ENCODE results near the gene LRRC3. TPM values are rescaled to one million over a fixed set of nuclear protein-coding genes. Genes with fewer than 3 reads are reported as not detected.

LRRC3 gene
- total and polyA plus RNA-seq, 2 donors (not counting 3 experiments of a cell fraction or from before 2014, with no cell fraction given): 4.8 to 4.9 TPM

- DNase-seq (ENCODE audit: low read depth, low spot score): no peak
- dilution Hi-C loops (cut with MboI; ENCODE audit: extremely low pct_ligation_motif_present, low sequenced_read_pairs) (no loop called here), intact Hi-C loops (cut with micrococcal nuclease) (no loop called here)
- Histone ChIP-seq H3K36me3 (ENCODE audit: control insufficient read depth in 2 of 2, extremely low read depth in 1 of 2, insufficient read depth in 2 of 2, low read length in 2 of 2) (no peaks in the 10 kb centered on the region), H3K4me1 (ENCODE audit: control insufficient read depth, extremely low read depth, insufficient read depth, low read length) (no peaks in the 10 kb centered on the region), H3K4me3 (replicated peaks in 1 of 3; ENCODE audit: insufficient read depth in 1 of 3, low read depth in 1 of 3, low read length in 3 of 3) (no peak overlapping the region), H3K9me1 (replicated peaks; ENCODE audit: control insufficient read depth, extremely low read depth, insufficient read depth, low read length) (no peaks in the 10 kb centered on the region), H4K20me1 (replicated peaks; ENCODE audit: control insufficient read depth, extremely low read depth, insufficient read depth, low read length) (no peaks in the 10 kb centered on the region), H3K9ac (replicated peaks; ENCODE audit: extremely low read depth, insufficient read depth, low read length) (no peak overlapping the region), H3K27ac (ENCODE audit: insufficient read depth, low read depth, low read length) (no peak overlapping the region), H3K4me2 (ENCODE audit: insufficient read depth, low read length) (no peak overlapping the region), H3K27me3 (ENCODE audit: control insufficient read depth in 2 of 2, insufficient read depth in 2 of 2, low read length in 2 of 2) (no peaks in the 10 kb centered on the region), H3K79me2 (ENCODE audit: control insufficient read depth, insufficient read depth, low read length) (no peaks in the 10 kb centered on the region), H3K9me3 (replicated peaks; ENCODE audit: control insufficient read depth, insufficient read depth, low read length) (no peaks in the 10 kb centered on the region), H2AFZ (ENCODE audit: low read depth, low read length) (no peak overlapping the region)
- no TSS peak for BruUV-seq (replicated peaks)
- ChIA-PET POLR2A (no interaction called here), CTCF (interaction anchor here (2.2 kb wide), 1 partner anchor 348 kb away, joined by 6 read pairs; no protein-coding TSS in a partner anchor)
- TF ChIP-seq POLR2AphosphoS5 (IDR thresholded peaks at IDR 0.05; ENCODE audit: insufficient read depth, low read depth, low read length) (no peak), MYC (IDR thresholded peaks at IDR 0.05; ENCODE audit: low read depth, low read length) (no peak), JUN (IDR thresholded peaks at IDR 0.05; ENCODE audit: borderline replicate concordance, insufficient read depth, insufficient read length, low read depth) (no peak), GATA2 (IDR thresholded peaks at IDR 0.05; ENCODE audit: insufficient read depth, insufficient read length, low read depth, low read length) (no peak), POLR2A (IDR thresholded peaks at IDR 0.05; ENCODE audit: low read depth, low read length) (no peak), CTCF (IDR thresholded peaks at IDR 0.05; ENCODE audit: extremely low read depth in 1 of 2, insufficient read depth in 1 of 2, low read depth in 1 of 2, low read length in 2 of 2) (no peak), FOS (IDR thresholded peaks at IDR 0.05; ENCODE audit: borderline replicate concordance, insufficient read depth, low read length) (no peak), EZH2 (IDR thresholded peaks at IDR 0.05; ENCODE audit: borderline replicate concordance, low read depth, low read length, severe bottlenecking) (no peak)
- TF ChIP-seq, protein P1, sequence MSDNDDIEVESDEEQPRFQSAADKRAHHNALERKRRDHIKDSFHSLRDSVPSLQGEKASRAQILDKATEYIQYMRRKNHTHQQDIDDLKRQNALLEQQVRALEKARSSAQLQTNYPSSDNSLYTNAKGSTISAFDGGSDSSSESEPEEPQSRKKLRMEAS (IDR thresholded peaks at IDR 0.05; ENCODE audit: insufficient read depth, insufficient read length): no peak
- FAIRE-seq: no peak
Measured at GRCh38 chr21:44445145-44445812, 10.0 kb upstream of the LRRC3 start.

All from endothelial cell of umbilical vein (primary cell).